Astrocyte (in vitro differentiated cells and primary cell): Measurements from ENCODE around the gene OPCML. TPM values are rescaled to one million over a fixed set of nuclear protein-coding genes. Genes with fewer than 3 reads are reported as not detected.

Source experiments
- DNase-seq: peaks from one replicate; pipeline ENCODE4 v3.0.0-alpha.2; 2010; ENCODE audit warnings: low read depth
- FAIRE-seq: peaks from 2 replicates; lab custom pipeline; 2011; peaks lifted over from hg19 to GRCh38; lab: Jason Lieb, UNC
- H2AFZ ChIP-seq: 2 replicates; pipeline ENCODE4 v1.6.0; 2012; ENCODE audit warnings: low read depth, low read length, inconsistent platforms
- H3K27ac ChIP-seq: 2 replicates; pipeline ENCODE4 v1.5.1; 2011; ENCODE audit warnings: low read depth, low read length, inconsistent platforms
- H3K27me3 ChIP-seq: 2 replicates; pipeline ENCODE4 v1.6.0; 2011; ENCODE audit warnings: low read length, inconsistent platforms; ENCODE audit not compliant: insufficient read depth
- H3K36me3 ChIP-seq: 2 replicates; pipeline ENCODE4 v1.5.1; 2011; ENCODE audit warnings: low read length, inconsistent platforms; ENCODE audit not compliant: insufficient read depth
- H3K4me1 ChIP-seq: 2 replicates; pipeline ENCODE4 v1.5.1; 2011; ENCODE audit warnings: low read length, inconsistent platforms; ENCODE audit not compliant: insufficient read depth
- H3K4me2 ChIP-seq: 2 replicates; pipeline ENCODE4 v1.6.0; 2012; ENCODE audit warnings: low read length, inconsistent platforms
- H3K4me3 ChIP-seq: 2 replicates; pipeline ENCODE4 v1.5.1; 2011; ENCODE audit warnings: low read depth, mild to moderate bottlenecking, low read length, inconsistent platforms; ENCODE audit not compliant: insufficient read depth
- H3K79me2 ChIP-seq: 2 replicates; pipeline ENCODE4 v1.6.0; 2012; ENCODE audit warnings: mild to moderate bottlenecking, low read length, inconsistent platforms; ENCODE audit not compliant: insufficient read depth
- H3K9ac ChIP-seq: 2 replicates; pipeline ENCODE4 v1.6.0; 2012; ENCODE audit warnings: mild to moderate bottlenecking, low read length, inconsistent platforms
- H3K9me3 ChIP-seq: 2 replicates; pipeline ENCODE4 v1.5.1; 2012; ENCODE audit warnings: low read depth, mild to moderate bottlenecking, low read length, inconsistent platforms; ENCODE audit not compliant: insufficient read depth
- H4K20me1 ChIP-seq: 2 replicates; pipeline ENCODE4 v1.6.0; 2012; ENCODE audit warnings: low read length, inconsistent platforms; ENCODE audit not compliant: insufficient read depth
- H3K27ac Mint-ChIP-seq: one replicate; pipeline ENCODE4 v1.8.0; 2021; ENCODE audit warnings: mild to moderate bottlenecking, mixed read lengths; ENCODE audit not compliant: unreplicated experiment
- H3K27me3 Mint-ChIP-seq: one replicate; pipeline ENCODE4 v1.8.0; 2021; ENCODE audit warnings: low read depth, mixed read lengths; ENCODE audit not compliant: unreplicated experiment
- H3K36me3 Mint-ChIP-seq: one replicate; pipeline ENCODE4 v1.8.0; 2021; ENCODE audit warnings: low read depth, mixed read lengths; ENCODE audit not compliant: unreplicated experiment
- H3K4me1 Mint-ChIP-seq: one replicate; pipeline ENCODE4 v1.8.0; 2021; ENCODE audit warnings: low read depth, mixed read lengths; ENCODE audit not compliant: unreplicated experiment
- H3K4me3 Mint-ChIP-seq: one replicate; pipeline ENCODE4 v1.8.0; 2021; ENCODE audit warnings: mild to moderate bottlenecking, moderate library complexity, mixed read lengths; ENCODE audit not compliant: unreplicated experiment
- H3K9me3 Mint-ChIP-seq: one replicate; pipeline ENCODE4 v1.8.0; 2021; ENCODE audit warnings: mild to moderate bottlenecking, mixed read lengths; ENCODE audit not compliant: unreplicated experiment
- CTCF ChIP-seq: IDR thresholded peaks from 2 replicates; pipeline ENCODE4 v1.5.1; 2011; ENCODE audit warnings: low read depth, mild to moderate bottlenecking, inconsistent platforms, low read length, moderate library complexity; ENCODE audit not compliant: insufficient read depth
- EZH2 ChIP-seq: IDR thresholded peaks from 2 replicates; pipeline ENCODE4 v1.6.1; 2012; ENCODE audit warnings: mild to moderate bottlenecking, low read length, inconsistent platforms; ENCODE audit not compliant: insufficient read depth
- total RNA-seq: library from RNA; stranded (reverse); gene quantifications from 2 replicates; pipeline ENCODE4 v1.2.1, GENCODE V29; 2021

The OPCML gene
- total RNA-seq, 1 donor from 2014 or later, result 7.9 TPM

- Histone ChIP-seq H3K4me2 (no peak overlapping the region), H3K9me3 (no peaks in the 10 kb centered on the region), H3K4me3 (no peak overlapping the region), H3K27ac (no peak overlapping the region), H3K79me2 (no peaks in the 10 kb centered on the region), H4K20me1 (no peaks in the 10 kb centered on the region), H3K36me3 (no peaks in the 10 kb centered on the region), H3K9ac (no peak overlapping the region), H2AFZ (no peak overlapping the region), H3K27me3 (peaks cover 27% of the 10 kb centered on the region), H3K4me1 (no peaks in the 10 kb centered on the region)
- DNase-seq (no peak), FAIRE-seq (no peak)
- H3K9me3 Mint-ChIP-seq, result no peaks in the 10 kb centered on the region
- no peaks in the 10 kb centered on the region for H3K4me1 Mint-ChIP-seq
- no peak overlapping the region for H3K4me3 Mint-ChIP-seq
- H3K36me3 Mint-ChIP-seq, result no peaks in the 10 kb centered on the region
- H3K27ac Mint-ChIP-seq, result no peak overlapping the region
- peaks cover 38% of the 10 kb centered on the region for H3K27me3 Mint-ChIP-seq
- no peak for TF ChIP-seq EZH2
- TF ChIP-seq CTCF, result no peak
Observed at GRCh38 chr11:133023232-133023631, 509.1 kb downstream of the OPCML start.

GRCh38 chr11:133021553-133021952 is 510.7 kb downstream of the OPCML start:
- Histone ChIP-seq H3K27ac (no peak overlapping the region), H3K79me2 (no peaks in the 10 kb centered on the region), H3K27me3 (peaks cover 30% of the 10 kb centered on the region), H3K36me3 (no peaks in the 10 kb centered on the region), H2AFZ (no peak overlapping the region), H3K4me3 (no peak overlapping the region), H3K9me3 (no peaks in the 10 kb centered on the region), H3K4me1 (no peaks in the 10 kb centered on the region), H3K9ac (no peak overlapping the region), H4K20me1 (no peaks in the 10 kb centered on the region), H3K4me2 (no peak overlapping the region)
- DNase-seq (no peak), FAIRE-seq (no peak)
- Mint-ChIP-seq H3K9me3 (no peaks in the 10 kb centered on the region), H3K27me3 (peaks cover 40% of the 10 kb centered on the region), H3K36me3 (no peaks in the 10 kb centered on the region), H3K4me1 (no peaks in the 10 kb centered on the region), H3K4me3 (no peak overlapping the region), H3K27ac (no peak overlapping the region)
- TF ChIP-seq CTCF, result no peak

- H3K36me3 Mint-ChIP-seq, result no peaks in the 10 kb centered on the region
- DNase-seq (no peak), FAIRE-seq (no peak)
- no peaks in the 10 kb centered on the region for H3K36me3 ChIP-seq
- H3K27me3 ChIP-seq, result peaks cover 30% of the 10 kb centered on the region
- H3K9me3 ChIP-seq, result no peaks in the 10 kb centered on the region
- no peak overlapping the region for H3K4me3 ChIP-seq
- no peak overlapping the region for H3K9ac ChIP-seq
- TF ChIP-seq CTCF, result no peak
- TF ChIP-seq EZH2, result no peak
- no peaks in the 10 kb centered on the region for H3K79me2 ChIP-seq
- no peak overlapping the region for H3K4me2 ChIP-seq
- H3K4me3 Mint-ChIP-seq, result no peak overlapping the region
- no peaks in the 10 kb centered on the region for H3K9me3 Mint-ChIP-seq
- H3K27ac Mint-ChIP-seq, result no peak overlapping the region
- no peak overlapping the region for H2AFZ ChIP-seq
- no peaks in the 10 kb centered on the region for H4K20me1 ChIP-seq
- no peaks in the 10 kb centered on the region for H3K4me1 ChIP-seq
- peaks cover 40% of the 10 kb centered on the region for H3K27me3 Mint-ChIP-seq
- no peak overlapping the region for H3K27ac ChIP-seq
- H3K4me1 Mint-ChIP-seq, result no peaks in the 10 kb centered on the region
Observed at GRCh38 chr11:133020372-133020714, 512.0 kb downstream of the OPCML start.
